GM23248 (cell line): ENCODE measurements around the gene ERMP1. TPM values are rescaled to one million over a fixed set of nuclear protein-coding genes. Genes with fewer than 3 reads are reported as not detected.

Experiments
- DNase-seq: peaks from one replicate; pipeline ENCODE4 v3.0.0-alpha.2; 2015
- H2AFZ ChIP-seq: fragments of 200-600 bp; sonication (generic); 2 replicates; pipeline ENCODE4 v1.6.1; 2016; ENCODE audit warnings: antibody characterized with exemption
- H3F3A ChIP-seq: fragments of 200-600 bp; sonication (generic); 2 replicates; pipeline ENCODE4 v1.6.1; 2016; ENCODE audit warnings: mild to moderate bottlenecking, antibody characterized with exemption, mixed run types; ENCODE audit not compliant: insufficient read depth
- H3K27ac ChIP-seq: fragments of 200-600 bp; sonication (generic); 2 replicates; pipeline ENCODE4 v1.5.1; 2016; ENCODE audit warnings: mild to moderate bottlenecking
- H3K27me3 ChIP-seq: fragments of 200-600 bp; sonication (generic); replicated peaks from 2 replicates; pipeline ENCODE4 v1.6.1; 2016; ENCODE audit warnings: mild to moderate bottlenecking; ENCODE audit not compliant: insufficient read depth
- H3K36me3 ChIP-seq: fragments of 200-600 bp; sonication (generic); 2 replicates; pipeline ENCODE4 v1.6.1; 2016; ENCODE audit warnings: low read depth, mild to moderate bottlenecking
- H3K4me1 ChIP-seq: fragments of 200-600 bp; sonication (generic); 2 replicates; pipeline ENCODE4 v1.6.1; 2016; ENCODE audit warnings: mild to moderate bottlenecking; ENCODE audit not compliant: insufficient read depth
- H3K4me2 ChIP-seq: fragments of 200-600 bp; sonication (generic); one replicate; pipeline ENCODE4 v1.6.1; 2016; ENCODE audit warnings: mild to moderate bottlenecking; ENCODE audit not compliant: unreplicated experiment
- H3K4me3 ChIP-seq: fragments of 200-600 bp; sonication (generic); 2 replicates; pipeline ENCODE4 v1.5.1; 2016; ENCODE audit warnings: mild to moderate bottlenecking
- H3K79me2 ChIP-seq: fragments of 200-600 bp; sonication (generic); 2 replicates; pipeline ENCODE4 v1.6.1; 2016; ENCODE audit warnings: mild to moderate bottlenecking; ENCODE audit not compliant: insufficient read depth
- H3K9ac ChIP-seq: fragments of 200-600 bp; sonication (generic); 2 replicates; pipeline ENCODE4 v1.6.1; 2016; ENCODE audit warnings: mild to moderate bottlenecking
- H3K9me2 ChIP-seq: fragments of 200-600 bp; sonication (generic); 2 replicates; pipeline ENCODE4 v1.6.1; 2016; ENCODE audit warnings: mixed run types, mild to moderate bottlenecking, moderate library complexity; ENCODE audit not compliant: insufficient read depth
- H3K9me3 ChIP-seq: fragments of 200-600 bp; sonication (generic); one replicate; pipeline ENCODE4 v1.6.1; 2017; ENCODE audit warnings: low read depth
- H4K20me1 ChIP-seq: fragments of 200-600 bp; sonication (generic); 2 replicates; pipeline ENCODE4 v1.6.0; 2016; ENCODE audit not compliant: insufficient read depth
- EZH2 ChIP-seq: fragments of 200-600 bp; sonication (generic); IDR thresholded peaks from 2 replicates; pipeline ENCODE4 v1.6.1; 2018; ENCODE audit warnings: antibody characterized with exemption, mild to moderate bottlenecking; ENCODE audit not compliant: insufficient read depth, poor library complexity, severe bottlenecking
- EZH2phosphoT487 ChIP-seq: fragments of 200-600 bp; sonication (generic); IDR thresholded peaks from 2 replicates; pipeline ENCODE4 v1.6.1; 2018; ENCODE audit warnings: antibody characterized with exemption, moderate library complexity, mild to moderate bottlenecking, low read depth; ENCODE audit not compliant: insufficient read depth
- WGBS, 2 experiments: methylation state at CpG; one replicate each; pipeline ENCODE4 v1.1.6; 2015 to 2017; ENCODE audit warnings: low lambda C conversion rate in 2 of 2, low coverage in 1 of 2; ENCODE audit errors: missing lambda C conversion rate in 2 of 2; 5-methylcytosine and 5-hydroxymethylcytosine counted together
- in situ Hi-C: fragments of 300-500 bp; cut with MboI; formaldehyde crosslinking; loops from 2 replicates; pipeline ENCODE4 v1.15.0; 2020
- polyA plus RNA-seq: library from polyadenylated mRNA; unstranded; fragments of >200 nt; fragmentation: Nextera tagmentation; extraction: Ambion mirVana; gene quantifications from 2 replicates; pipeline ENCODE4 v1.2.1, GENCODE V29; 2016
- total RNA-seq: library from RNA; depleted of rRNA; stranded (reverse); fragments of >200 nt; shearing (Covaris generic); gene quantifications from 2 replicates; pipeline ENCODE4 v1.2.3, GENCODE V29; 2014

The ERMP1 gene
- total and polyA plus RNA-seq, 2 experiments from 2014 or later: 2.6 to 8.4 TPM

DNA sequence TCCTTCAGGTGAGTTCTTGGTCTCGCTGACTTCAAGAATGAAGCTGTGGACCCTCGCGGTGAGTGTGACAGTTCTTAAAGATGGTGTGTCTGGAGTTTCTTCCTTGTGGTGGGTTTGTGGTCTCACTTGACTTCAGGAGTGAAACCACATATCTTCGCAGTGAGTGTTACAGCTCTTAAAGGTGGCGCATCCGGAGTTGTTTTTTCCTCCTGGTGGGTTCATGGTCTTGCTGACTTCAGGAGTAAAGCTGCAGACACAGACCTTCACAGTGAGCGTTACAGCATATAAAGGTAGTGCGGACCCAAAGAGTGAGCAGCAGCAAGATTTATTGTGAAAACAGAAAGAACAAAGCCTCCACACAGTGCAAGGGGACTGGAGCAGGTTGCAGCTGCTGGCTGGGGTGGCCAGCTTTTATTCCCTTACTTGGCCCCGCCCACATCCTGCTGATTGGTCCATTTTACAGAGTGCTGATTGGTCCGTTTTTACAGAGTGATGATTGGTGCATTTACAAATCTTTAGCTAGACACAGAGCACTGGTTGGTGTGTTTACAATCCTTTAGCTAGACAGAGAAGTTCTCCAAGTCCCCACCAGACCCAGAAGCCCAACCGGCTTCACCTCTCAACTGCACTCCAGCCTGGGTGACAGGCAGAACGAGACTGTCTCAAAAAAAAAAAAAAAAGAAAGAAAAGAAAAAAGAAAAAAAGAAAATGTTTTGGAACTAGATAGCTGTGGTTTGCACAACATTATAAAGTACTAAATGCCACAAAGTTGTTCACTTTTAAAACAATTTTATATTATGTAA, 9.1 kb upstream of the ERMP1 start:
- Histone ChIP-seq H3K36me3 (no peaks in the 10 kb centered on the region), H3K27ac (no peak overlapping the region), H3K4me3 (no peak overlapping the region), H3K79me2 (no peaks in the 10 kb centered on the region), H3K9me2 (no peaks in the 10 kb centered on the region), H3K4me2 (no peak overlapping the region), H3K9ac (no peak overlapping the region), H3K27me3 (no peaks in the 10 kb centered on the region), H4K20me1 (no peaks in the 10 kb centered on the region), H3K4me1 (peaks cover 8% of the 10 kb centered on the region), H3K9me3 (no peaks in the 10 kb centered on the region), H2AFZ (no peak overlapping the region), H3F3A (no peaks in the 10 kb centered on the region; the same call in 1 of the 2 replicates)
- 91 to 92% methylated on average over 12 of the region's 12 CpGs for WGBS, 2 experiments
- in situ Hi-C loops: no loop called here
- no peak for DNase-seq
- TF ChIP-seq EZH2phosphoT487 (no peak), EZH2 (no peak)

DNA sequence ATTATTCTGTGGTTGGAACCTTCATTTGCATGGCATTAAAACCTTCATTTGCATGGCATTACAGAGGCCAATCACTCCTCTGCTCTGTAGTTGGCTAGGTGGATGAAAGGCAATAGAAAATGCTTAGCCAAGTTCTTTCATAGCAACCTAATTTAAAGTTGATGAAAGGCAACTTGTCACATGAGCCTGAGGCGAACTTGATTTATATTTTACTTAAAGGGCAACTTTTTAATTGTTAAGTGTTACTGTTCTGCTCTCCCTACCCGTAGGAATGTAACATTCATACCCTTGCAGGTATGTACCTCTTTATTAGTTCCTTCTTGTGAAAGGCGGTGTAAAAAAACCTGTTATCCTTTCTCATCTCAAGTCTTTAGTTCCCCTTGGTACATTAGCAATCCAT, 7.9 kb upstream of the ERMP1 start:
- no peaks in the 10 kb centered on the region for H3K9me2 ChIP-seq

DNA sequence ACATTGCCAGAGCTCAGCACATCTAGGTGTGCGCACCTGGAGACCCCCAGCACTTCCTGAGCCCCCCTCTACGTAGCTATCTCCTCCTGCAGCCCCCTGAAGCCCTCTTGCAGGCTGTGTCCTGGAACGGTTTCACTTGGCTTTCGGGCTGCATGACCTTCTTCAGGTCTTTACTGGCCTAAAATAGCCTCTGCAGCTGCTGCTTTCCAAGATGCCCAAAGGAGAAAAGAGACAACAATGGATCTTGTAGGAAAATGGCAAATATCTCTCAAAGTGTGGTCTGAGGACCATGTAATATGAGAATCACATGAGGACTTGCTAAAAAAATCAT, 6.6 kb upstream of the ERMP1 start:
- H2AFZ ChIP-seq: no peak overlapping the region
- H3K27me3 ChIP-seq: no peaks in the 10 kb centered on the region
- peaks cover 8% of the 10 kb centered on the region for H3K4me1 ChIP-seq
- no peak for TF ChIP-seq EZH2
- no peak for TF ChIP-seq EZH2phosphoT487
- no peaks in the 10 kb centered on the region for H3K9me2 ChIP-seq
- H3K27ac ChIP-seq: no peak overlapping the region
- no peaks in the 10 kb centered on the region for H3K36me3 ChIP-seq
- no peak overlapping the region for H3K4me3 ChIP-seq
- no peaks in the 10 kb centered on the region; the same call in 1 of the 2 replicates for H3F3A ChIP-seq
- in situ Hi-C loops: no loop called here
- H3K79me2 ChIP-seq: no peaks in the 10 kb centered on the region
- 76 to 85% methylated on average over 4 of the region's 4 CpGs for WGBS, 2 experiments
- no peaks in the 10 kb centered on the region for H4K20me1 ChIP-seq
- no peak overlapping the region for H3K4me2 ChIP-seq
- H3K9me3 ChIP-seq: no peaks in the 10 kb centered on the region
- no peak for DNase-seq
- no peak overlapping the region for H3K9ac ChIP-seq

More for the DNA sequence above, 7.9 kb upstream of the ERMP1 start:
- no peaks in the 10 kb centered on the region; the same call in 1 of the 2 replicates for H3F3A ChIP-seq
- 90 to 91% methylated on average over 3 of the region's 3 CpGs for WGBS, 2 experiments
- peaks cover 8% of the 10 kb centered on the region for H3K4me1 ChIP-seq
- no peaks in the 10 kb centered on the region for H3K9me3 ChIP-seq
- TF ChIP-seq EZH2phosphoT487 (no peak), EZH2 (no peak)
- no peak overlapping the region for H3K4me2 ChIP-seq
- H3K79me2 ChIP-seq: no peaks in the 10 kb centered on the region
- no peaks in the 10 kb centered on the region for H3K36me3 ChIP-seq
- H3K9ac ChIP-seq: no peak overlapping the region
- no peak overlapping the region for H2AFZ ChIP-seq
- H4K20me1 ChIP-seq: no peaks in the 10 kb centered on the region
- no peak overlapping the region for H3K27ac ChIP-seq
- in situ Hi-C loops: no loop called here
- H3K4me3 ChIP-seq: no peak overlapping the region
- no peak for DNase-seq
- no peaks in the 10 kb centered on the region for H3K27me3 ChIP-seq

DNA sequence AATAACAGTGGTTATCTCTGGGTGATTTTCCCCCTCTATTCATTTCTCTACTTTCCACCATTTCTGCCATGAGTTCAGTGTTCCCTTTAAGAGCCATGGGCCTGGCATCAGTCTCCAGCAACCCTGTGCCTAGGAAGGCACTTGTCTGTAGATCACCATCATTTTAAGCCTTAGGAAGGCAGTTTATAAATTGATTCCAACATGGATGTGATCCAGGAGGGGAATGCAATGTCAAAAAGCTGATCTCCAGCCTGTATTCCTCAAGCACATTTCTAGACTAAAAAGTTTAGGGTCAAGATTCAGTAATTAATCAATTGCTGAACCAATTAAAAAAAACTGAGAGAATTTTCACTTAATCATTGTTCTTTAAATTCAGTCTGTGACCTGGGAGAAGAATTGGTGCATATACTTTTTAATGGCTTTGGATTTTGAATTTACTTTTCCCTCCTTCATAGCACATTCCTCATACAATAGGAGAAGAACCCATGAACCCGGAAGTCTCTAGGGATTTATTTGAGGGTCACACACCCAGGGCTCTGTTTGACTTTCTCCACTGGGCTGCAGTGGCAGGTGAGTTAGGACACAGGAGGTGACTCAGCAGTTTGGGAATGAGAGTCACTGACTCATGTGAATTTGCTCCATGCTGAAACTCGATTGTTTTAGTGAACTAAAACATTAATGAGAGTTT, 6.1 kb upstream of the ERMP1 start:
- 39 to 45% methylated on average over 2 of the region's 2 CpGs for WGBS, 2 experiments
- H3K36me3 ChIP-seq: no peaks in the 10 kb centered on the region
- no peaks in the 10 kb centered on the region; the same call in 1 of the 2 replicates for H3F3A ChIP-seq
- H3K9ac ChIP-seq: no peak overlapping the region
- H2AFZ ChIP-seq: no peak overlapping the region
- in situ Hi-C loops: no loop called here
- peaks cover 8% of the 10 kb centered on the region for H3K4me1 ChIP-seq
- H3K9me2 ChIP-seq: no peaks in the 10 kb centered on the region
- H3K4me3 ChIP-seq: no peak overlapping the region
- no peaks in the 10 kb centered on the region for H3K79me2 ChIP-seq
- H3K27ac ChIP-seq: no peak overlapping the region
- no peaks in the 10 kb centered on the region for H4K20me1 ChIP-seq
- peak; percentile 79 for DNase-seq
- H3K9me3 ChIP-seq: no peaks in the 10 kb centered on the region
- no peak overlapping the region for H3K4me2 ChIP-seq
- no peaks in the 10 kb centered on the region for H3K27me3 ChIP-seq
- TF ChIP-seq EZH2phosphoT487: no peak
- no peak for TF ChIP-seq EZH2
